Stimulated activated CD4-positive, alpha-beta T cell treated with anti-CD3 and anti-CD28 coated beads, Interleukin-15, amount 100 ng/mL, for 24 hours (primary cell): Measurements from ENCODE around the gene RHOBTB1.
"Not testable (repeated sequence)": the region's sequence is repeated elsewhere in the genome, so short reads cannot be mapped to it uniquely, and the experiment has no call there.

Experiments used
- DNase-seq: peaks from one replicate; pipeline ENCODE4 v3.0.0-alpha.2; 2020

Gene RHOBTB1

GRCh38 chr10:60940446-60940845 lies 3.5 kb downstream of the RHOBTB1 start:
- DNase-seq = no peak

GRCh38 chr10:60937784-60938654 lies 6.0 kb downstream of the RHOBTB1 start:
- no peak for DNase-seq

- DNase-seq = no peak
Measured at GRCh38 chr10:60937022-60937421, 7.0 kb downstream of the RHOBTB1 start.

GRCh38 chr10:60934215-60935175 lies 9.5 kb downstream of the RHOBTB1 start:
- no peak for DNase-seq

- no peak for DNase-seq
Measured at GRCh38 chr10:60932756-60933155, 11.2 kb downstream of the RHOBTB1 start.

- DNase-seq = no peak
Measured at GRCh38 chr10:60930237-60930636, 13.7 kb downstream of the RHOBTB1 start.

- DNase-seq = no peak
Measured at GRCh38 chr10:60921633-60922032, 22.4 kb downstream of the RHOBTB1 start.

- no peak for DNase-seq
Measured at GRCh38 chr10:60920479-60920878, 23.5 kb downstream of the RHOBTB1 start.

- DNase-seq = no peak
Measured at GRCh38 chr10:60919551-60919950, 24.4 kb downstream of the RHOBTB1 start.

- DNase-seq = no peak
Measured at GRCh38 chr10:60917331-60918280, 26.4 kb downstream of the RHOBTB1 start.

GRCh38 chr10:60916025-60916424 lies 28.0 kb downstream of the RHOBTB1 start:
- no peak for DNase-seq

GRCh38 chr10:60914690-60915141 lies 29.3 kb downstream of the RHOBTB1 start:
- DNase-seq = no peak

- DNase-seq = no peak
Measured at GRCh38 chr10:60913657-60914056, 30.3 kb downstream of the RHOBTB1 start.

GRCh38 chr10:60913071-60913470 lies 30.9 kb downstream of the RHOBTB1 start:
- no peak for DNase-seq

- no peak for DNase-seq
Measured at GRCh38 chr10:60911715-60912114, 32.3 kb downstream of the RHOBTB1 start.

- no peak for DNase-seq
Measured at GRCh38 chr10:60911216-60911615, 32.8 kb downstream of the RHOBTB1 start.

GRCh38 chr10:60910543-60910942 lies 33.4 kb downstream of the RHOBTB1 start:
- no peak for DNase-seq

- DNase-seq = no peak
Measured at GRCh38 chr10:60908896-60909295, 35.1 kb downstream of the RHOBTB1 start.

- DNase-seq = no peak
Measured at GRCh38 chr10:60908031-60908430, 36.0 kb downstream of the RHOBTB1 start.

GRCh38 chr10:60907236-60907635 lies 36.7 kb downstream of the RHOBTB1 start:
- DNase-seq = no peak

GRCh38 chr10:60906825-60907224 lies 37.2 kb downstream of the RHOBTB1 start:
- DNase-seq = not testable (repeated sequence)

GRCh38 chr10:60906411-60906810 lies 37.6 kb downstream of the RHOBTB1 start:
- DNase-seq = no peak
